Forelimb muscle (tissue), 1 donor: ENCODE data around the gene SSC4D. TPM values are rescaled to one million over a fixed set of nuclear protein-coding genes. Genes with fewer than 3 reads are reported as not detected.

Experiments used
- DNase-seq: peaks from one replicate; pipeline ENCODE4 v3.0.0-alpha.2; 2013; ENCODE audit warnings: low read depth
- polyA plus RNA-seq: library from polyadenylated mRNA; unstranded; fragments of 120-200 nt; gene quantifications from one replicate; pipeline ENCODE4 v1.2.1, GENCODE V29; 2013; ENCODE audit not compliant: insufficient read length

The SSC4D gene
- polyA plus RNA-seq, 1 donor, result 0.94 TPM

DNA sequence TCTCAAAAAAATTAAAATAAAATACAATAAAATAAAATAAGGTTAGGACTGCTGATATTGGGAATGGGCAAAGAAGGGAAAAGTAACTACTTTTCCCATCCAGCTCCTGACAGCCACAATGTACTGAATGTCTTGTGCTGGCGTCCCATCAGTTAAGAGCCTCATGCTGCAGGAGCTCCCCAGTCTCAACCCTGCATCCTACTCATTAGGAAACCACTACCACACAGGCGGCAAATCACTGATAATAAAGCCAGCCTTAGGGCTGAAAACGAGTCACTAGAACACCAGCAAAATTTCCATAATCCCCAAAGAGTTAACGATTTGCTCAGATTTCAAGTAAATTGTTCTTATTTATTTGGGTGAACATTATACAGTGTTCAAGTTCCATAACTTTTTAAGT is 55.0 kb downstream of the SSC4D start:
- DNase-seq, result no peak

DNA sequence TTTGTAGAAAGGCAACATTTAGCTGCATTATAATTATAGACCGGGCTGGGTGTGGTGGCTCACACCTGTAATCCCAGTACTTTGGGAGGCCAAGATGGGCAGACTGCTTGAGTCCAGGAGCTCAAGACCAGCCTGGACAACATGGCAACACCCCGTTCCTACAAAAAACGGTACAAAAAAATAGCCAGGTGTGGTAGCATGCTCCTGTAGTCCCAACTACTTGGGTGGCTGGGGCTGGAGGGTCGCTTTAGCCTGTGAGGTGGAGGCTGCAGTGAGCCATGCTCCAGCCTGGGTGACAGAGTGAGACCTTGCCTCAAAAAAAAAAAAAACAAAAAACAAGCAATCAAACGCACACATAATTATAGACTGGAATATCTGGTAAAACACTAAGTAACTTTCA is 55.8 kb downstream of the SSC4D start:
- DNase-seq, result no peak

DNA sequence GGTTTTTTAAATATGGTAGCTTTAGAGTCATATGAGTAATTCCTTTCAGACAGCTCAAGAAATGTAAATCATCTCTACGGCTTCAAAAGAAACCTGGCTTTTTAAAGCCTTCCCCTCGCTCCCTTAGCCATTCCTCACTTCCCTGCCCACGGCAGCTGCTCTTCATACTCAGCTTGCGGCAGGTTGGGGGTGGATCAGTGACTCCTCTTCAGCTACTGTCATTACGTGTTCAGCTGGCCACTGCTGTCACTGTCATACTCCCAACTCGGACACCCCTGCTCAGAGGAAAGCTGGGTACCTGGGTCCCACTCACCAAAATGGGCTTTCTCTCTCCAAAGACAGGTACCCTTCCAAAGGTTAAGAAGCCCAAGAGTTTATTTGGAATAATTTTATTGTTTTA is 57.3 kb downstream of the SSC4D start:
- DNase-seq, result no peak

DNA sequence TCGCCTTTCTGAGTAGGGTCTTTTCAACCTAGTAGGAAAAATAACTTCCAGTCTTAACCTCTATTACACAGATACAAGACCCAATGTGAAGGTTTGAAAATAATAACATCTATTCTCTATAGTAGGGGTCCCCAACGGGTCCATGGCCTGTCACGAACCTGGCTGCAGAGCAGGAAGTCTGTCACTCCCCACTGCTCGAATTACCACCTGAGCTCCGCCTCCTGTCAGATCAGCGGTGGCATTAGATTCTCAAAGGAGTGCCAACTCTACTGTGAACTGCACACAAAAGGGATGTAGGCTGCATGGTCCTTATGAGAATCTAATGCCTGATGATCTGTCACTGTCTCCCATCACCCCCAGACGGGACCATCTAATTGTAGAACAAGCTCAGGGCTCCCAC is 58.1 kb downstream of the SSC4D start:
- no peak for DNase-seq

DNA sequence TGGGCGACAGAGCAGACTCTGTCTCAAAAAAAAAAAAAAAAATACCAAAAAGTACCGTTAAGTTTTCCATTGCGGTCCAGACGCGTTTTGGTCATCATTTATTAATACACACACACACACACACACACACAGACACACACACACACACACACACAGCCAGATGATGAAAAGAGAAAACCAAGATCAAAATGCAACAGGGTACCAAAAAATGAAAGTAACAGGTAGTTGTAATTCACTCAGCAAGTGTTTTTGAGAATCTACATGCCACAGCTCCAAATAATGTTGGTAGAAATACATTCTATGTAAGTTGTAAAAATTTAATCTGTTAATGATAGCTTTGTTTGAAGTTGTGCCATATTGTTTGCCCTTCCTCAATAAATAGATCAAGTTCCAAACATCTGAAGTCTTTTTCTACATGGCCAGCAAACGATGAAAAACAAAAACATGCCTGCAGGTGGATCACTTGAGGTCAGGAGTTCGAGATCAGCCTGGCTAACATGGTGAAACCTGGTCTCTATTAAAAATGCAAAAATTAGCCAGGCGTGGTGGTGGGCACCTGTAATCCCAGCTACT is 60.1 kb downstream of the SSC4D start:
- DNase-seq, result no peak

DNA sequence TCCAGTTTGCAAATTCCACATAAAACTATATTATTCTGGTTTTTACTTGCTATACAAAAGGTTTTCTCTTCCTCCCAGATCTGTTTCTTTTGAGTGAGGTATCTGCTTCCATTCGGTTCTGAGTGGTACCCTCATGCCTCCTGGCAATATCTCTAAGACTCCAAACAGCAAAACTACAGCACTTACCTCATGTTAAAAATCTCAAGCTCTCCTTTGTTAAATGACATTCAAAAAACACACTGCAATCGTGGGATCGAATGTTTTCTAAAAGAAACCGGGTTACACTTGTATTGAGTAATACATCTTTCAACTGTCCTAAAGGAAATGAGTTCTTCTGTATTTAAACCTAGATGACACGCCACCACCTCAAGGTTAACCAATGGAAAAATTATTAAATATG is 61.8 kb downstream of the SSC4D start:
- no peak for DNase-seq

DNA sequence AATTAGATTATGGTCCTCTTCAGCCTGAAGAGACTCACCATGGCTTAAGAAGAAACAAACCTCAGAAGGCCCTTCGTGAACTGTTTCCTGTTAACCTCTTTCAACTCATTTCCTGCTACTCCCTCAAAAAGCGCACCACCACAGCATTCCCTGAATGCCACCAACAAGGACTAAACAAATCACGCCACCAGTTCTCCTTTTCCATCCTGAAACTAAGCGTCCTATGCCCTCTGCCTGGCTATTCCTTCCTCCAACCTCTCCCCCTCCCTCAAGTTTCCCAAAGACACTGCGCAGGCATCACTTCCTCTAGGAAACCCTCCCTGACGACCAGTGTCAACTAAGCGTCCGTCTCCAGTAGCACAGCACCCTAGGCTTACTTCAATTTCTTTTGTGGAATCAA is 62.7 kb downstream of the SSC4D start:
- DNase-seq, result no peak

DNA sequence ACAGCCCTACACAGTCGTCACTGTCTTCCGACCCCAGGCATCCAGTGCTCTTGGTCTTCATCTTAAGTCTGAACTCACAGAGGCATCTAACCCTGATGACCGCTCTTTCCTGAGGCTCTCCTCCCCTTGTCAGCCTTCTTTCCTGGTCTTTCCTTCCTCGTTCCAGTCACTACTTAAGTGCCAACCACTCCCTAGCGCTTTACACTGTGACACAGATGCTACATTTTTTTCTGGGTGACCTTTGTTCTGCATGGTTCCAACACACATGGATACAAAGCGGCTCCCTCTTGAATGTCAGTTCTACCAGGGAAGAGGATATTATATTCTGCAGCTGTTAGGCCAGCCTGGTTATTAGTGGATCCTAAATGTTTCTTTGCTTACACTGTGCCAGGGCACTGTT is 63.4 kb downstream of the SSC4D start:
- DNase-seq, result no peak

DNA sequence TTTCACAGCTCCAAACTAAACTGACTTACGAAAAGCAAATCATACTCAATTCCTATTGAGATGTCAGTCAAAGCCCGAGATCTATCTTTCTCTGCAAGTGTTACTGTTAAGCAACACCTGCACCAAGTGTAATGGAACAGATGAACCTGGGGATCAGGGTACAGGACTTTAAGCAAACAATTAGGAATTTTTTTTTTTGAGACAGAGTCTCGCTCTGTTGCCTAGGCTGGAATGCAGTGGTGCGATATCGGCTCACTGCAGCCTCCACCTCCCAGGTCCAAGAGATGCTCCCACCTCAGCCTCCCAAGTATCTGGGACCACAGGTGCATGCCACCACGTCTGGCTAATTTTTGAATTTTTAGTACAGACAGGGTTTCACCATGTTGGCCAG is 65.6 kb downstream of the SSC4D start:
- DNase-seq, result no peak

DNA sequence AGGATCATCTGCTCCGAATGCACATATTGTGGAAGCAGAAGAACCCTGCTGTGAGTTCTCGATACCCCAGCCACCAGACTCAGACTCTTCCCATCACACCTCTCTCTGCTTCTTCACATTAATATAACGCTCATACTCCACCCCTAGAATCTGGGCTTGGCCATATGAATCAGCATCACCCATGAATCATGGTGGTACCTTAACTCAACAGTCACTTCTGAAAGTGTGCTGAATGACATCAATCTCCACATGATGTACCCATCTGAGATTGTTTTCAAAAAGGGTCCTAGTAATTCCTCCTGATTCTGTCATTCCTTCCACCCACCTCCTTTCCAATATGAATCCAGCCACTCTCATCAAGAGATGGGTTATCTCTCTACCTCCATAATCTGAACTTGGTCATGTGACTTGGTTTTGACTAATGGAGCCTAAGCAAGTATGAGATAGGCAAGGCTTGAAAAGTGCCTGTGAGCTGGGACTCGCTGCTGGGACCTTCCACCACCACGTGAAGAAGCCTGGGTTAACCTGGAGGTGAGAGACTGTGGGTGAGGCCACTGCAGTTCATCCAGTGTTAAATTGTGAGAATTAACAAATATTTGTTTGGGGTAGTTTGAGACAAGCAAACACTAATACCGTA is 66.1 kb downstream of the SSC4D start:
- no peak for DNase-seq

DNA sequence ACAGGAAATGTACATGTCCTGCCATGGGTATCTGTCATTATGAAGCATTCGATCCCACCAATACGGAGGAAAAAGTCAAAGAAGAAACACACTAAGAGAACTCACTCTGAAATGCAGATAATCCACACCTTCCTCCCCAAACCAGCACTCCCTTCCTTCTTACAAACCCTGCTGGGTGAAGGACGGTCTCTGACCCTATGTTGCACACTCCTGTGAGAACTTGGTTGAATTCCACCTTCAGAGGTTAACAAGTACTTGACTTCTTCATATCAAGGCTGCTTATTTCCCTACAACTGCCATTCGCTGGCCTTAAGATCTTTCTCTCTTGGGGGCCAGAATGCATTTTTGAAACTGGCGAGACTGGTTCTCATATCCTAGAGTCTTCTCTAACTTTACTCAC is 67.3 kb downstream of the SSC4D start:
- no peak for DNase-seq

DNA sequence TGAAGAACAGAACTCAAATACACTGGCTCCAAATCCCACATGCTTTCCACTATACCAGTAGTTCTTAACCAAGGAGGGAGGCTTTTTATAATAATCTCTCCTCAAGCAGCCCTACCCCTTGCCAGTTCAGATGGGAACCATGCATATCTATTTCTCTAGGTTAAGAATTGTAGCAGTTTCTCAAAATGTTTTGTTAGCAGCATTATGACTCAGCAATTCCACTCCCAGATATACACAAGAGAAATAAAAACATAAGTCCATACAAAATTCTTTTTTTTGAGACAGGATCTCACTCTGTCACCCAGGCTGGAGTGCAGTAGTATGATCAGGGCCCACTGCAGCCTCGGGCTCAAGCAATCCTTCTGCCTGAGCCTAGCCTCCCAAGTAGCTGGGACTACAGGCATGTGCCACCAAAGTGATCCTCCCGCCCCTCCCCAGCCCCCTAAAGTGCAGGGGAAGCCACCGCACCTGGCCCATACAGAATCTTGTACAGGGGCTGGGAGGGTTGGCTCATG is 68.8 kb downstream of the SSC4D start:
- DNase-seq, result no peak

Other genes starting within 250 kb of the SSC4D start
- gene SRRM3, start 207.8 kb downstream of the SSC4D start, polyA plus RNA-seq, result 0.63 TPM
- gene HSPB1, start 107.0 kb downstream of the SSC4D start, polyA plus RNA-seq, result 2,009 TPM
- gene YWHAG, start 50.7 kb downstream of the SSC4D start, polyA plus RNA-seq, result 175 TPM
- 12.1 TPM for gene ZP3, start 15.3 kb upstream of the SSC4D start, polyA plus RNA-seq
- 7.5 TPM for gene DTX2, start 52.0 kb upstream of the SSC4D start, polyA plus RNA-seq
- 0.22 TPM for gene UPK3B, start 100.9 kb upstream of the SSC4D start, polyA plus RNA-seq
- 2.7 TPM for gene SPDYE16, start 133.6 kb upstream of the SSC4D start, polyA plus RNA-seq
- 15.9 TPM for gene POMZP3, start 217.6 kb upstream of the SSC4D start, polyA plus RNA-seq